NCI-H2227 treated with DMSO at 0.1 percent for 48 hours (cell line): Measurements from ENCODE around the gene ABTB2.

ENCODE experiments used
- DNase-seq: peaks from one replicate; lab custom pipeline; 2025; lab: John Stamatoyannopoulos, UW

ABTB2 gene

GRCh38 chr11:34341931-34342533, 15.8 kb downstream of the ABTB2 start:
- DNase-seq = peak; percentile 28

GRCh38 chr11:34341096-34341495, 16.7 kb downstream of the ABTB2 start:
- DNase-seq = no peak

GRCh38 chr11:34340653-34341052, 17.2 kb downstream of the ABTB2 start:
- DNase-seq = no peak

GRCh38 chr11:34339149-34340064, 18.4 kb downstream of the ABTB2 start:
- DNase-seq = no peak

- DNase-seq = no peak
Measured at GRCh38 chr11:34337016-34337415, 20.8 kb downstream of the ABTB2 start.

- DNase-seq = no peak
Measured at GRCh38 chr11:34335801-34336200, 22.0 kb downstream of the ABTB2 start.

- DNase-seq = no peak
Measured at GRCh38 chr11:34335331-34335730, 22.5 kb downstream of the ABTB2 start.

GRCh38 chr11:34333787-34334186, 24.0 kb downstream of the ABTB2 start:
- DNase-seq = no peak

- no peak for DNase-seq
Measured at GRCh38 chr11:34332524-34332923, 25.3 kb downstream of the ABTB2 start.

GRCh38 chr11:34331736-34332135, 26.1 kb downstream of the ABTB2 start:
- no peak for DNase-seq

- no peak for DNase-seq
Measured at GRCh38 chr11:34331329-34331728, 26.5 kb downstream of the ABTB2 start.

- DNase-seq = no peak
Measured at GRCh38 chr11:34330653-34331052, 27.2 kb downstream of the ABTB2 start.

- no peak for DNase-seq
Measured at GRCh38 chr11:34329876-34330275, 27.9 kb downstream of the ABTB2 start.

- DNase-seq = no peak
Measured at GRCh38 chr11:34328632-34328910, 29.2 kb downstream of the ABTB2 start.

GRCh38 chr11:34327804-34328631, 29.8 kb downstream of the ABTB2 start:
- no peak for DNase-seq

- no peak for DNase-seq
Measured at GRCh38 chr11:34324466-34324865, 33.3 kb downstream of the ABTB2 start.

GRCh38 chr11:34323601-34324000, 34.2 kb downstream of the ABTB2 start:
- DNase-seq = no peak

- DNase-seq = no peak
Measured at GRCh38 chr11:34318111-34319037, 39.4 kb downstream of the ABTB2 start.

- DNase-seq = no peak
Measured at GRCh38 chr11:34317666-34318065, 40.1 kb downstream of the ABTB2 start.

- DNase-seq = no peak
Measured at GRCh38 chr11:34317036-34317360, 40.8 kb downstream of the ABTB2 start.

GRCh38 chr11:34316347-34317035, 41.3 kb downstream of the ABTB2 start:
- no peak for DNase-seq
